NCI-H2029 treated with DMSO at 0.1 percent for 48 hours (cell line): ENCODE results near the gene ZNF487.
A peak's percentile ranks its signal among the peaks of the same experiment; 100 is the strongest.
"Not testable (repeated sequence)": the region's sequence is repeated elsewhere in the genome, so short reads cannot be mapped to it uniquely, and the experiment has no call there.

Source experiments
- DNase-seq: peaks from one replicate; lab custom pipeline; 2025; lab: John Stamatoyannopoulos, UW

The ZNF487 gene

GRCh38 chr10:43436291-43437140 lies at the start of gene ZNF487:
Gene ZNF487, plus strand, starts transcription at chr10:43437111. Its CDS starts 38,703 bp downstream, at chr10:43475814.
- no peak for DNase-seq

- no peak for DNase-seq
Measured at GRCh38 chr10:43387678-43388032, 49.3 kb upstream of the ZNF487 start.

- no peak for DNase-seq
Measured at GRCh38 chr10:43389867-43390266, 47.0 kb upstream of the ZNF487 start.

GRCh38 chr10:43390333-43390732 lies 46.6 kb upstream of the ZNF487 start:
- DNase-seq = no peak

- no peak for DNase-seq
Measured at GRCh38 chr10:43390759-43391158, 46.2 kb upstream of the ZNF487 start.

GRCh38 chr10:43391496-43391895 lies 45.4 kb upstream of the ZNF487 start:
- no peak for DNase-seq

GRCh38 chr10:43392748-43393147 lies 44.2 kb upstream of the ZNF487 start:
- DNase-seq = no peak

GRCh38 chr10:43393186-43393585 lies 43.7 kb upstream of the ZNF487 start:
- DNase-seq = not testable (repeated sequence)

- DNase-seq = no peak
Measured at GRCh38 chr10:43393606-43394360, 43.1 kb upstream of the ZNF487 start.

- DNase-seq = no peak
Measured at GRCh38 chr10:43394868-43395267, 42.0 kb upstream of the ZNF487 start.

GRCh38 chr10:43395571-43396060 lies 41.3 kb upstream of the ZNF487 start:
- no peak for DNase-seq

- peak; percentile 38 for DNase-seq
Measured at GRCh38 chr10:43396061-43396927, 40.6 kb upstream of the ZNF487 start.

- DNase-seq = peak; percentile 29
Measured at GRCh38 chr10:43396928-43397624, 39.8 kb upstream of the ZNF487 start.

GRCh38 chr10:43398939-43399319 lies 38.0 kb upstream of the ZNF487 start:
- no peak for DNase-seq

- no peak for DNase-seq
Measured at GRCh38 chr10:43399320-43400310, 37.3 kb upstream of the ZNF487 start.

GRCh38 chr10:43401627-43402026 lies 35.3 kb upstream of the ZNF487 start:
- no peak for DNase-seq

- no peak for DNase-seq
Measured at GRCh38 chr10:43402176-43402575, 34.7 kb upstream of the ZNF487 start.

GRCh38 chr10:43402880-43403452 lies 33.9 kb upstream of the ZNF487 start:
- no peak for DNase-seq

GRCh38 chr10:43403911-43404703 lies 32.8 kb upstream of the ZNF487 start:
- DNase-seq = no peak
